Measurements from ENCODE around the gene EWSR1.
A peak's percentile ranks its signal among the peaks of the same experiment; 100 is the strongest.

EWSR1 gene

DNA sequence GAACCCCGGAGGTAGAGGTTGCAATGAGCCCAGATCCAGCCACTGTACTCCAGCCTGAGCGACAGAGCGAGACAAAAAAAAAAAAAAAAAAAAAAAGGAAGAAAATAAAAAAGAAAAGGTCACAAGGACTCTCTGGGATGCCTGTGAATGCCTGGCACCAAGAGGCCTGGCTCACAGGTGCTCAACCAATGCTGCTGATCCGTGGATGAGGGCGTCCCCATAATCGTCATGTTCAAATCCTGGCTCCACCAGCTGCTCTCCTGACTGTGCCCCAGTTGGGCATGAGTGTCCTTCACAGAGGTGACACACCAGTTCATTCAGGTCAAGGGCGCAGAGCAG lies 37.7 kb downstream of the EWSR1 start:
- Histone ChIP-seq H3K9ac (no peak overlapping the region), H3K27ac (no peak overlapping the region), H2AFZ (ENCODE audit: low read depth) (peak overlapping the region; percentile 97), H3K27me3 (ENCODE audit: insufficient read depth, low read depth) (0 out of 2 replicates have a peak, but pooled peaks cover 1% of the 10 kb centered on the region), H3K4me2 (peak overlapping the region; percentile 100), H4K20me1 (ENCODE audit: insufficient read depth) (no peaks in the 10 kb centered on the region), H3K36me3 (ENCODE audit: insufficient read depth) (no peaks in the 10 kb centered on the region), H3K79me2 (ENCODE audit: insufficient read depth, low read depth) (no peaks in the 10 kb centered on the region), H3K4me1 (ENCODE audit: low read depth, poor library complexity, severe bottlenecking) (no peaks in the 10 kb centered on the region), H3K4me3 (IDR thresholded peaks at IDR 0.05; ENCODE audit: insufficient read depth, low read depth, low read length) (no peak overlapping the region)
- TF ChIP-seq, protein P1, sequence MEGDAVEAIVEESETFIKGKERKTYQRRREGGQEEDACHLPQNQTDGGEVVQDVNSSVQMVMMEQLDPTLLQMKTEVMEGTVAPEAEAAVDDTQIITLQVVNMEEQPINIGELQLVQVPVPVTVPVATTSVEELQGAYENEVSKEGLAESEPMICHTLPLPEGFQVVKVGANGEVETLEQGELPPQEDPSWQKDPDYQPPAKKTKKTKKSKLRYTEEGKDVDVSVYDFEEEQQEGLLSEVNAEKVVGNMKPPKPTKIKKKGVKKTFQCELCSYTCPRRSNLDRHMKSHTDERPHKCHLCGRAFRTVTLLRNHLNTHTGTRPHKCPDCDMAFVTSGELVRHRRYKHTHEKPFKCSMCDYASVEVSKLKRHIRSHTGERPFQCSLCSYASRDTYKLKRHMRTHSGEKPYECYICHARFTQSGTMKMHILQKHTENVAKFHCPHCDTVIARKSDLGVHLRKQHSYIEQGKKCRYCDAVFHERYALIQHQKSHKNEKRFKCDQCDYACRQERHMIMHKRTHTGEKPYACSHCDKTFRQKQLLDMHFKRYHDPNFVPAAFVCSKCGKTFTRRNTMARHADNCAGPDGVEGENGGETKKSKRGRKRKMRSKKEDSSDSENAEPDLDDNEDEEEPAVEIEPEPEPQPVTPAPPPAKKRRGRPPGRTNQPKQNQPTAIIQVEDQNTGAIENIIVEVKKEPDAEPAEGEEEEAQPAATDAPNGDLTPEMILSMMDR (conservative IDR thresholded peaks at IDR 0.05; ENCODE audit: low read depth, low read length) = no peak

DNA sequence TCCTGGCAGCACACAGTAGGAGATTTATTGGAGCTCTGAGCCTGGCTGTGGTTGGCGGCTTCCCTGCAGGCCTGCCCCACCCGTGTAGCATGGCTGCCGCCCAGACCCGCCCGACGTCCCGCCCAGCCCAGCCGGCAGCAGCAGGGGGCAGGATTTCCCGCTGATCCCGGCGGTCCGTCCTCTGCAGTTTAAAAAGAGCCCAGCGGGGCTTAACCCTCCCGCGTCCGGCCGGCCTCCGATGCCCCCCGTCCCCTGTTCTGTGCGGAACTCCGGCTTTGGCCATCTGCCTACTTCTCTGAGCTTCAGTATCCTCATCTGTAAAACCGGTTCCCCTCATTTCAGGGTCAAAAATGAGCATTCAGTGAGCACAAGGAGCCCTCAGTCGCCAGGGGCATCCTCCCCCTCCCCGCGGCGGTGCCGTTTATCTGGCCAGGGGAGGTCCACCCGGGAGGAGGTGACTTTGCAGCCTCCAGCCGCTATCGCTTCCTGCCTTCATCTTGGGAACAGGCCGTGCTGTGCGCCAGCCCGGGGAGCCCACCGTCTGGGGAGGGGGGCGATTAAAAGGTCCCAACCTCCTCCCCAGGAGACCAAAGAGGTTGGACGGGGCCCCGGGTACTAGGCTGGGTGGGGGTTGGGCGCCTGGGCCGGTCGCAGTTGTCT lies 38.2 kb downstream of the EWSR1 start, which contains the start of gene GAS2L1:
TSS of gene GAS2L1 (plus strand) at position 476 of the 660 bp plus-strand sequence. CDS start 1,456 bp downstream, outside the sequence.
- H3K27ac ChIP-seq = no peak within 1 kb of the TSS
- peak within 1 kb of the TSS; percentile 64; the same call in 1 of the 2 replicates for H3K9ac ChIP-seq
- H3K4me1 ChIP-seq (ENCODE audit: low read depth, poor library complexity, severe bottlenecking) = no peaks in the 10 kb centered on the region
- H3K79me2 ChIP-seq (ENCODE audit: insufficient read depth, low read depth) = no peaks in the 10 kb centered on the region
- no peak within 1 kb of the TSS for H3K4me3 ChIP-seq (IDR thresholded peaks at IDR 0.05; ENCODE audit: insufficient read depth, low read depth, low read length)
- H2AFZ ChIP-seq (ENCODE audit: low read depth) = peak within 1 kb of the TSS; percentile 97
- H3K27me3 ChIP-seq (ENCODE audit: insufficient read depth, low read depth) = peaks cover 2% of the 10 kb centered on the region; the same call in 1 of the 2 replicates
- TF ChIP-seq, protein P1 (conservative IDR thresholded peaks at IDR 0.05; ENCODE audit: low read depth, low read length) = peak; percentile 43; the same call in 1 of the 2 replicates
- no peaks in the 10 kb centered on the region for H4K20me1 ChIP-seq (ENCODE audit: insufficient read depth)
- H3K36me3 ChIP-seq (ENCODE audit: insufficient read depth) = no peaks in the 10 kb centered on the region
- peak within 1 kb of the TSS; percentile 100 for H3K4me2 ChIP-seq

DNA sequence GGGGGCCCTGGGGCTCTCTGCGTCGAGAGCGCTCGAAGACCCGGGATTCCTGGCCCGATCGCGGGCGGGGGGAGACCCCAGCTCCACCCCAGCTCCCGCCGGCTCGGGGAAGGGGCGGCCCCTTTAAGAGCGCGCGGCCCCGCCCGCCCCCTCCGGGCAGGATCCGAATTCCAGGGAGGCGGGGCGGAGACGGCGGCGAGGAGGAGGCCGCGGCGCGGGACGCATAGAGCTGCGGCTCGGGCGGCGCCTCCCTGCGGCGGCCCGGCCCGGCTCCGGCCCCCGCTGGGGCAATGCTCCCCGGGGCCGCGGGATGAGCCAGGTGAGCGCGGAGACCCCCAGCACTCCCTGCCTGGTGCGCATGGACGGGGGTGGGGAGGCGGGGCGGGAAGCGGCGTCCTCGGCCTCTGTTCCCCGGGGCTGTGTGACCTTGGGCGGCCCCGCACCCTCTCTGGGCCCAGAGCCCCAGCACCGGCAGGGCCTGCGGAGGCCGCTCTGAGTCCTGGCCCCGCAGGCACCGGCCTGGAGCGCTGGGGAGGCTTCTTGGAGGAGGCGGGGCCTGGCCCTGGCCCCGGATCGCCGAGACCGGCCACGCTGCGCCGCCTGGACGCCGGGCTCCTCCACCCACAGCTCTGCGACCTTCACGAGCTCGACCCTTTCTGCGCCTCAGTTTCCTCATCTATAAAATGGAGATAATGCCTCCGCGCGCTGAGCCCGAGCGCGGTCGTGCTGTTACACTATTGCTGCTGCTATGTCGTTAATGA lies 38.9 kb downstream of the EWSR1 start:
- no peaks in the 10 kb centered on the region for H4K20me1 ChIP-seq (ENCODE audit: insufficient read depth)
- peaks cover 6% of the 10 kb centered on the region; the same call in 1 of the 2 replicates for H3K27me3 ChIP-seq (ENCODE audit: insufficient read depth, low read depth)
- no peaks in the 10 kb centered on the region for H3K36me3 ChIP-seq (ENCODE audit: insufficient read depth)
- H3K9ac ChIP-seq = peak overlapping the region; percentile 64; the same call in 1 of the 2 replicates
- peak overlapping the region; percentile 97 for H2AFZ ChIP-seq (ENCODE audit: low read depth)
- TF ChIP-seq, protein P1 (conservative IDR thresholded peaks at IDR 0.05; ENCODE audit: low read depth, low read length) = no peak
- H3K4me3 ChIP-seq (IDR thresholded peaks at IDR 0.05; ENCODE audit: insufficient read depth, low read depth, low read length) = no peak overlapping the region
- peak overlapping the region; percentile 100 for H3K4me2 ChIP-seq
- no peaks in the 10 kb centered on the region for H3K4me1 ChIP-seq (ENCODE audit: low read depth, poor library complexity, severe bottlenecking)
- no peak overlapping the region for H3K27ac ChIP-seq
- H3K79me2 ChIP-seq (ENCODE audit: insufficient read depth, low read depth) = no peaks in the 10 kb centered on the region

DNA sequence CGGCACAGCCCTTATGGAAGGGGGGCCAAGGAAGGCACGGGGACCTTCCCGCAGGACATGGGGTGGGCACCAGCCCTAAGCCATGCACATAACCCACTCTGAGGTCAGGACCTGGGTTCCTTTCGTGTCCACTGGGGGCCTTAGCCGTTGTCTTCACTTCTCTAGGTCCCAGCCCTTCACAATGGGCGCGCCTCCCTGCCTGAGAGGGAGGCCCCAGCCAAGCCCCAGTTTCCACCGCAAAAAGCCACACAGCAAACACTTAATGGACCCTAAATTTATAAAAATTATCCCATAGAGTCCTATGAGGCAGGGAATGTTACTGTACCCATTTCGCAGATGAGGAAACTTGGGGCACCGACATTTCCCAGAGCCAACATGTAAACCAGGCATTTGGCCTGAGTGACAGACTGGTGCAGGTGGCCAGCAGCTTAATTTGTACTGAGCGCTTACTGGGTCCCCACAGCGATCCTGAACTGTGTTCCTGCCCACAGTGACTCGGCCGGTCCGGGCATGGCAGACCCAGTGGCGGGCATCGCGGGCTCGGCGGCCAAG lies 39.6 kb downstream of the EWSR1 start:
- Histone ChIP-seq H3K4me3 (IDR thresholded peaks at IDR 0.05; ENCODE audit: insufficient read depth, low read depth, low read length) (no peak overlapping the region), H2AFZ (ENCODE audit: low read depth) (no peak overlapping the region), H3K36me3 (ENCODE audit: insufficient read depth) (no peaks in the 10 kb centered on the region), H3K27me3 (ENCODE audit: insufficient read depth, low read depth) (peaks cover 11% of the 10 kb centered on the region; the same call in 1 of the 2 replicates), H3K4me2 (peak overlapping the region; percentile 51; the same call in 1 of the 2 replicates), H3K9ac (no peak overlapping the region), H3K4me1 (ENCODE audit: low read depth, poor library complexity, severe bottlenecking) (no peaks in the 10 kb centered on the region), H3K27ac (no peak overlapping the region), H3K79me2 (ENCODE audit: insufficient read depth, low read depth) (no peaks in the 10 kb centered on the region), H4K20me1 (ENCODE audit: insufficient read depth) (no peaks in the 10 kb centered on the region)
- TF ChIP-seq, protein P1 (conservative IDR thresholded peaks at IDR 0.05; ENCODE audit: low read depth, low read length) = no peak

All from KMS-11 (cell line).